CD4-positive, alpha-beta T cell treated with Interferon gamma for 1 hour (primary cell): Measurements from ENCODE around the gene KRTAP10-6.
"Not testable (repeated sequence)": the region's sequence is repeated elsewhere in the genome, so short reads cannot be mapped to it uniquely, and the experiment has no call there.

ENCODE experiments used
- DNase-seq: peaks from one replicate; pipeline ENCODE4 v3.0.0-alpha.2; 2020

KRTAP10-6 gene

DNA sequence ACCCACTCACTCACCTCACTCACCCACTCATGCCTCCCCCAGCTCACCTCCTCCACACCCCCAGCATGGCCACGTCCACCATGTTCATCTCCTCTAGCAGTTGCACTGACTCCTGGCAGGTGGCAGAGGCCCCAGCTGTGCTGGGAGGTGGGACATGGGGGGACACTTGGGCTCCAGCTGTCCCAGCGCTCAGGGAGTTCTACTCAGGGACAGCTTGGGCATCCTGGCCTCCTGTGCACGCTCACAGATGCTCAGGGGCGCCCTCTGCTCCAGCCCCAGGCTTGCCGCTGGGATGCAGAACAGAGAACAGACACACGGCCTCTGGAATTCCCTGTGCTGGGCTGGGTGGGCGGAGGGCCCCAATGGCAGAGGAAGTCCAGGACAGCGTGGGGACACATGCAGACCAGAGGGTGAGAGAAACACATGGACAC lies 24.8 kb upstream of the KRTAP10-6 start:
- DNase-seq: no peak

DNA sequence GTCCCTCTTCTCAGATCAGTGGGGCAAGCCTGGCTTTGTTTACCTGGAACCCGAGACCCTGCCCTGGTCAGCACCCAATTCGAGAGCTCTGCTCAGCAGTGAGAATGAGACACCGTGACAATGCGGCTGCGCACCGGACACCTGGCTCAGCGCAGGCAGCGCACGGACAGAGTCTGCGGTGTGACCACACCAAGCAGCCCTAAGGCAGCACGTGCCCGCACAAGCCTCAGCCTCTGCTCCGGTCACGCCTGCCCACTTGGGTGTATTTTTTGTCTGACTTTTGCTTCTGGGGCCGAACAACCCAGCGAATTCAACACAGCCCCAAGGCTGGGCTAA lies 24.3 kb upstream of the KRTAP10-6 start:
- DNase-seq: no peak

DNA sequence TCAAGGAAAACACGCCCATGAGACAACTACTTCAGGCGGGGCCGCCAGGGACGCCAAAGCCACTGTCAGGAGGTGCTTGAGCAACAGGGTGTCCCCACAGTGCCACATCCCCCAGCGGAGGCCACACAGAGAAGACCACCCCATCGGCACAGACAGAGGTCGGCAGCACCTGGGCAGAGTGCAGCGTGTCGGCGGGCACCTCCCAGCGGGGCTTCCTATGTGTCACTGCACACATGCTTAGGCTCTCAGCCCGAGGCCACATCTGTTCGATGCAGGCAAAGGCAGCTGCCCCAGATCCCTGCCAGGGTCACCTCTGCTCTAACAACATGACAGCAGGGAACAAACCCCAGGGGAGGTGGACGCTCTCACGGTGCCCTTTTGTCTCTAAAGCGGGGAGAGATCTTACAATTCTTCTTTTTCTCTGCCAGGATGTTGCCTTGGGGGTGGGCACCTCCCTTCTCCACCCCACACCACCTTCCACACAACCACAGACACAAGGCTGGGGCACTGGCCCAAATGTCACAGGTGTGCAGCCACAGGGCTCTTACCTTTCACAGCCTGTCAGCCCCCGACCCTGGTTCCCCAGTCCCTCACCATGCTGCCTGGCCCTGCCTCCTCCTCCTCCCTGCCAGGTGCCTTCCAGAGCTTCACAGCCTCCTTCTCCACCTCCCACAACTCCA lies 23.7 kb upstream of the KRTAP10-6 start:
- no peak for DNase-seq

DNA sequence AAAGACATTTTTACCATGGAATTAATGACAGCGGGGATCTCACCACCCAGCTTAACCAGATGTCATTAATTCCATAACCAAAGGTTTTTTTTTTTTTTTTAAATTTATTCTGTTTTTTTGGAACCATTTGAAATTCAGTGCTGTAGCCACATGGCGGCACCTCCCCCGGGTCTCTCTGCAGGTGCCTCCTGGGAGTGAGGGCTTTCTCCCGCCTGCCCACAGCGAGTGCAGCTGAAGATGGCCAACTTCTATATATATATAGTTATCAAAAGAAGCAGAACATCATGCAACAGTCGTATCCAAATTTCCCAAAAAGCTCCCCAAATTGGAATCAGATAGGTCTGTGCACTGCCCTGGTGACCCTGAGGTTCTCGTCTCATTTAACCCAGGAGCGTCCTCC lies 23.2 kb upstream of the KRTAP10-6 start:
- DNase-seq: no peak

DNA sequence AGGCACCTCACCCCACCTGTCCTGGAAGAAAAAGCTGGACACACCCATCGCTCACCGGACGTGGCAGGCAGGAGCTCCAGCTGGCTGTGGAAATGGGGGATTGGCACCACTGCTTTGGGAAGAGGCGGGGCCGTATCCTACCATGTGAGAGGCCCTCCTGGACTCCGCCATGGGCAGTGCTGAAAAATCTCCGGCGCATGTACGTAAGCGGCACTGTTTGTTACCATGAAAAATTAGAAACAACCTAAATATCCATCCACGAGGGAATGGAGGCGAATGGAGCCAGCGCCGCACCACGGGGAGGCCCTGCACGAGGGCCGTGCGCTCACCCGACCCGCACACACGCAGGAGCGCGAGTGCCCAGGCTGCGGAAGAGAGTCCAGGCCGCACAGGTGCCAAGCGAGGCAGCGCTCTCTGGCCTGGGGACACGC lies 22.7 kb upstream of the KRTAP10-6 start:
- DNase-seq: no peak

DNA sequence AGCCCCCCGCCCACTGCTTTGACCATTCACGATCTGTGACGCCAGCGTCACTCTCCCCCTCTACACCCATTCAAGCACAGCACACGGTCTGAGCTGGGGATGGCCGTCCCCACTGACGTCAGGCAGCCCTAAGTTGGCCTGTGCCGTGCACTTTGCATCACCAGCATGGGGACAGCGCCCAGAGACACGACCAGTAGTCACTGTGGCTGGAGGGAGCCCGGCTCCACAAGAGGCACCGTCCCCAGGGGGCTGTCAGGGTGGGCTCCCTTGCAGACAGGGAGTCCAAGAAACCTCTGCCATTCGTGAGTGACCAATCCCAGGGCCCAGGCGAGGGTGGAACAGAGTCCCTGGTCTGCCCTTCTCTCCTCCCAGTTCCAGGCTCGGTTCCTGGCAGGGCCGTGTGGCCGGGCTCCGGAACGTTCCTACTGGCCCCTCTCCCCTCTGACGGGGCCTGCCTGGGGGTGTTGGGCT lies 21.9 kb upstream of the KRTAP10-6 start:
- DNase-seq: no peak

DNA sequence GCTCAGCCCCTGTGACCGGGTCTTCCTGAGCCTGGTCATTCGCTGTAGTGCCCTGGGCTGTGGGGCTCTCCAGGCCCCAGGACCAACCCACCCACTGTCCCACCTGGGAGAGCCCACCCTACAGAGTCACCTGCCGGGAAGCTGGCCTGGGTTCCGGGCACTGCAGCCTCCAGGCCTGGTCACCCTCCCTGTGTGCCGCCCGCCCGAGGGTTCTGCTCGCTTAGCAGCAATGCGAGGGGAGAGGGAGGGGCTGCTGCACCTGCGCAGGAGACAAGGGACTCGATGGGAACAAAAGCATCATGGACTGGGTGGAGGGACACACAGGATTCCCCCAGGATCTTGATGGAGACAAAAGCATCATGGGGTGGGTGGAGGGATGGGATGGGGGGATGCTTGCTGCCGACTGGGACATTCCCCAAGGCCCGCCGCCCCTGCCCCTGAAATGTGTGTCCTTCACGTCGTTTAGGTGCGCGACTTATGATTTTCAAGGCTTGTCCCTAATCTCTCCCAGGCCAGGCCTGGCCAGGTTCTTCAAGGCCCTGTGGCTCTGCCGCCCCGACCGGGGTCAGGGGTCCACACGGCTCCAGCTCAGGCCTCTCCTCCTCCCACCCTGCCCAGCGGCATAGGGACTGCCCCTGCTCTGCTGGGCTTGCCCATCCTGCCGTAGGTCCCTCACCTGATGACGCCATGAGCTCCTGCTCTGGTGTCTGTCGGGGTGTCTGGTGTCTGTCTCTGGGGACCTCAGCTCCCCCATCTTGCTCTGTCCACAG lies 21.3 kb upstream of the KRTAP10-6 start:
- DNase-seq: no peak

DNA sequence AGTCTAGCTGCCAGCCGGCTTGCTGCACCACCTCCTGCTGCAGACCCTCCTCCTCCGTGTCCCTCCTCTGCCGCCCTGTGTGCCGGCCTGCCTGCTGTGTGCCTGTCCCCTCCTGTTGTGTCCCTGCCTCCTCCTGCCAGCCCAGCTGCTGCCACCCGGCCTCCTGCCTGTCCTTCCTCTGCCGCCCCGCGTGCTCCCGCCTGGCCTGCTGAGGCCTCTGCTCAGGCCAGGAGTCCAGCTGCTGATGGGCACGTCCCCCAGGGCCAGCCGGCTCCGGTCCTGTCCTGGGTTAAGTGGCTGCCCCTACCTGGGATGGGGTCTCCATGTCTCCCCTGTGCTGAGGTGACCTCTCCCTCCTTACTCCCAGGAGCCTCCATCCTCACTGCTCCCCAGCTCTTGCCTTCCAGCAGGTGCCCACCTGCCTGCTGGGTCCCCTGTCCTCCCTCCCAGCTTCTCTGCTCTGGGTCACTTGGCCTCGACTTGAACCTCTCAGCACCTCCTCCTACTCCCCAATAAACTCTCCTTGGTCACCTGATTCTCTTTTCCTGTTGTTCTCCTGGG lies 20.4 kb upstream of the KRTAP10-6 start:
- no peak for DNase-seq

DNA sequence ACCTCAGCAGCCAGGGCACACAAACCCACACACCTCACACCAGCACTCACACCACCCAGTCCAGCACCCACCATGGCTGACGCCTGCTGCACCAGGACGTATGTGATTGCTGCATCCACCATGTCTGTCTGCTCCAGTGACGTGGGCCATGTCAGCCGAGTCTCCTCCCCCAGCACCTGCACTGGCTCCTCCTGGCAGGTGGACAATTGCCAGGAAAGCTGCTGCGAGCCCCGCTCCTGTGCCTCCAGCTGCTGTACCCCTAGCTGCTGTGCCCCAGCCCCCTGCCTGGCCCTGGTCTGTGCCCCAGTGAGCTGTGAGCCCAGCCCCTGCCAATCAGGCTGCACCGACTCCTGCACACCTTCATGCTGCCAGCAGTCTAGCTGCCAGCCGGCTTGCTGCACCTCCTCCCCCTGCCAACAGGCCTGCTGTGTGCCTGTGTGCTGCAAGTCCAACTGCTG lies 19.8 kb upstream of the KRTAP10-6 start, which contains the start of gene KRTAP10-8:
Gene KRTAP10-8 (plus strand): TSS at position 51 of the 458 bp plus-strand sequence. CDS start 22 bp downstream, at position 73.
- DNase-seq: no peak

DNA sequence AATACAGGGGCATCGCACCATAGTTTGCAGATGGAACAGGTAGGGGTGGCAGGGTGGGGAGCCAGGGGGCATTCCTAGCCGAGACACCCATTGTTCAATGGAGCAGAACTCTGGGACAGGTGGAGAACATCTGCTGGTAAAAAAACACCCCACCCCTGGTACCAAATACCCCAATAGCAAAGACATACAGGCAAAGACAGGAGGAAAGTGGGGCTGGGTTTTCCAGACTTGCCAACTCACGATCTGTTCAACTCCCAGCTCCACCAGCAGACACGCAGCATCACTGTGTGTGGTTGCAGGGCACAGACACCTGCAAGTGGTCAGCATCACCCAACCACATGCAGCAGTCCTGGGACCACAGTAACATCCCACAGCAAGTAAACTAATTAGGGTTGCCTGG lies 19.2 kb upstream of the KRTAP10-6 start:
- DNase-seq: no peak

DNA sequence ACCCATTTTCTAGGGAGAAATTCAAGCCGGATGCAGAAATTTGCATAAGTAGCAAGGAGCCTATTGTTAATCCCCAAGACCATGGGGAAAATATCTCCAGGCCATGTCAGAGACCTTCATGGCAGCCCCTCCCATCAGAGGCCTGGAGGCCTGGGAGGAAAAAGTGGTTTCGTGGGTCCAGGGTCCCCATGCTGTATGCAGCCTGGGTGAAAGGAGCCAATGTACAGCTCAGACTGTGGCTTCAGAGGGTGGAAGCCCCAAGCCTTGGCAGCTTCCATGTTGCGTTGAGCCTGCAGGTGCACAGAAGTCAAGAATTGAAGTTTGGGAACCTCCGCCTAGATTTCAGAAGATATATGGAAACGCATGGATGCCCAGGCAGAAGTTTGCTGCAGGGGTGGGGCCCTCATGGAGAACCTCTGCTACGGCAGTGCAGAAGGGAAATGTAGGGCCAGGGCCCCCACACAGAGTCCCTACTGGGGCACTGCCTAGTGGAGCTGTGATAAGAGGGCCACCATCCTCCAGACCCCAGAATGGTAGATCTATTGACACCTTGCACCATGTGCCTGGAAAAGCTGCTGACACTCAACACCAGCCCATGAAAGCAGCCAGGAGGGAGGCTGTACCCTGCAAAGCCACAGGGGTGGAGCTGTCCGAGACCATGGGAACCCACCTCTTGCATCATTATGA lies 18.0 kb upstream of the KRTAP10-6 start:
- DNase-seq: not testable (repeated sequence)

DNA sequence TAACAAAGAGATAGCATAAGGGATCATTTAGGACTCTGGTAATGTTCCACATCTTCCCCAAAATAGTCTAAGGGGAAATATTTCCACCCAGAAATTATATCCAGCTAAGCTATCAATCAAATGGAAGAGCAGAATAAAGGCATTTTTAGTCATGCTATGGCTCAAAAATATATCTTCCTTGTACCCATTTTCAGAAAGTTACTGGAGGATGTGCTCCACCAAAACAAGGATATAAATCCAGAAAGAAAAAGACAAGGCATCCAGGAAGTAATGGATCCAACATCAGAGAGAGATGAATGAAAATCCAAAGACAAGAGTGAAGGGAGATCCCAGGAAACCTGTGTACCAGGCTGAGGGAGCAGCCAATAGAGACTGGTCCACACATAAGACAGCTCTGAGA lies 16.9 kb upstream of the KRTAP10-6 start:
- no peak for DNase-seq

DNA sequence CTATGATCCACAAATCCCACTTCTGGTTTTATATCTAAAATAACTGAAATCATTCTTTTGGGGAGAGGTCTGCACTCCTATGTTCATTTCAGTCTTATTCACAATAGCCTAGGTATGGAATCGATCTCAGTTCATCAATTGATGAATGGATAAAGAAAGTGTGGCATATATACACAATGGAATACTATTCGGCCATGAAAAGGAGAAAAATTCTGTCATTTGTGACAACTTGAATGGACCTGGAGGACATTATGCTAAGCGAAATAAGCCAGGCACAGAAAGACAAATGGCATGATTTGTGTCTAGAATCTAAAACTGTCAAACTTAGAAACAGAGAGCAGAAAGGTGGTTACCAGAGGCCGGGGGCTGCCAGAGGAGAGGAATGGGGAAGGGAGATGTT lies 14.2 kb upstream of the KRTAP10-6 start:
- DNase-seq: no peak

DNA sequence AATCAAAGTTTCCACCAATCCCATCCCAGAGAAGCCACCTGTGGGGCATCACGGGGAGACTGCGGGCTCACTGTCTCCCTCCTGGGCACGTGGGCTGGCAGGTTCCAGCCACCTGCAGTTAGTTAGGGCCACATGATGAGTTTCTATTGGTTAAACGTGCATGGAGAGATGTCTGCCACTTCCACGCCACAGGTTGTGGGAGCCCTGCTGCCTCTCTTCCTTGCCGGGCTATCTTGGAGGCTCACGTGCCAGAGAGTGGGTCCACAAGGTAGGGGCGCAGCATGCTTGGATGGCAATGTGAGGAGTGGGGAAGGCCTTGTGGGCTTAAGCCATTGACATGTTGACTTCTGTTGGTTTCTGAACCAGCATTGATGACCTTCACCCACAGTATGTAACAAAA lies 11.6 kb upstream of the KRTAP10-6 start:
- no peak for DNase-seq

DNA sequence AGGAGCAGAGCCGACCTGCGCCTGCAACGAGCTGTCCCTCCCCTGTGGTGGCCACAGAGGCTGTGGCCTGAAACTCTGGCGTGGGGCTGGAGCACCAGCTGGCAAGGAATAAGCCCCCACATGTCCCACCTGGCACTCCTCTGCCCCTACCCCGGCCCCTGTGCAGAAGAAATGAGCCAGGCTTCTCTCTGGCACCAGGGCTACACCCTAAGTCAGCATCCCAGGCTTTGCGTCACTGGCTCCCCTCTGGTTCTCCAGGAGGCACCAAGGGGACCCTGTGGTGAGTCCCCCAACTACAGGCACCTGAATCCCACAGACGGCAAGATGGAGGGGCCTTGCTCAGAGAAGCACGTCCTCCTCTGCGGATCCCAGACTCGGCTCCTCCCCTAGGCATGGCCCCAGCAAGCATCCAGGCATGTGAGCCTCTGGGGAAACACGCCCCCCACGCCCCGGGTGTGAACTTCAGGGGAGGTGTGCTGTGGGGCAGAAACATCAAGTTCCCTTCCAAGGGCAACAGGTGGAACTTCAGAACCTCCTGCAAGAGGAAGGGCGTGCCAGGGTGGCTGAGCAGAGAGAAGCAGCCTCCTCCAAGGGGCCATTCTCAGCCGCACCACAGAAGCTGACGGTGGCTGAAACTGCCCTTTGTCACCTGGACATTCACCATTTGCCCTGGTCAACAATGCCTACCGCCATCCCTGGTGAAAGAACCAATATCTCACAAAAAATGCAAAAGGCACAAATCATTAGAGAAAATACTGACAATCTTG lies 11.0 kb upstream of the KRTAP10-6 start:
- DNase-seq: no peak

DNA sequence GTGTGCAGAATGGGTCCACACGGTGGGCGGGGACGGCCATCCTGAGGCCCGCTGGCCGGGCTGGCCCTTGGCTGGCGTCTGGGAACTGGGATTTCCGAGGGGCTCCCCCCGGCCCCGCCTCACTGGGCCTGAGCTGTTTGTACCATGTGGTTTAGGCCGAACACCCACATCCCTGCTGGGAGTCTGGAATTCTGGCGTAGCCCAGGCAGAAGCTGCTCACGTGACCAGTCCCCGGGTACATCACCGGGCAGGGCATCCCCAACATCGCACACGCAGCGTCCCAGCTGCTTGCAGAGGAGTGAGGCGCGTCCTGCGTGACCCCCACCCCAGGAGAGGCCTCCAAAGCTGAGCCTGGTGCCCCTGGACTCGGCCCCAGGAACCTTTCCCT lies 10.2 kb upstream of the KRTAP10-6 start:
- DNase-seq: no peak

DNA sequence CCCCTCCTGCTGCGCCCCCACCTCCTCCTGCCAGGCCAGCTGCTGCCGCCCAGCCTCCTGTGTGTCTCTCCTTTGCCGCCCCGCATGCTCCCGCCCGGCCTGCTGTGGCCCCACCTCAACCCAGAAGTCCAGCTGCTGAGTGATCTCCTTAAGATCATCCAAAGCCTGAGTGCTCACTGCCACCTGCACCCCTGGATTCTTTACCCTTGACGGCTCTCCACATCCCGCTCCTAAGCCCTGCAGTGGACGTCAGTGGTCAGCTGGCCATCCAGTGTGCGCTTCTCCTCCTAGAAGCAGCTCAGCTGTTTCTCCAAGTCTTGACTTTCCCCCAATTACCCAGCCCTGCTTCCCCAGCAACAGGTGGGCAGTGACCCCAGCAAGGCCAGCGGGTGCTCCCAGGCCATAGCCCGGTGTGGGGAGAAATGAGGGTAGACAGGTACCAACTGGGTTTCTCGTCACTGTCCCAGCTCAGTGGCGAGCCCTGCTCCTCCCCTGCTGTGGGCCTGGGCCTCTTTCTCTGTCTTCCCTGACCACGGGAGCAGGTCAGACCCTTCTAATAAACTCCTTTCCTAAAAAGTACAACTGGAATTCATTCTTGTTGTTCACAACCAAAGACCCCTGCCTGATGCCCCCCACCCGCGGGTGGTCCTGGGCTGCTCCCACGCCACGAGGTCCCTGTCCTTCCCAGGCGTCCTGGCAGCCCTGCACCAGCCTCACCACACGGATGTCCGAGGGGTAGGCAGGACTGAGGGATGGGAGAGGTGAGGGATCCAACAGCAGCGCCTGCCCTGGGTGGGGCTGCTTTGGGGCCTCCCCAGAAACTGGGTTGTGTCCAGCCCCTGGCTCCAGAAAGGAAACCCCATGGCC lies 9.5 kb upstream of the KRTAP10-6 start:
- DNase-seq: no peak

DNA sequence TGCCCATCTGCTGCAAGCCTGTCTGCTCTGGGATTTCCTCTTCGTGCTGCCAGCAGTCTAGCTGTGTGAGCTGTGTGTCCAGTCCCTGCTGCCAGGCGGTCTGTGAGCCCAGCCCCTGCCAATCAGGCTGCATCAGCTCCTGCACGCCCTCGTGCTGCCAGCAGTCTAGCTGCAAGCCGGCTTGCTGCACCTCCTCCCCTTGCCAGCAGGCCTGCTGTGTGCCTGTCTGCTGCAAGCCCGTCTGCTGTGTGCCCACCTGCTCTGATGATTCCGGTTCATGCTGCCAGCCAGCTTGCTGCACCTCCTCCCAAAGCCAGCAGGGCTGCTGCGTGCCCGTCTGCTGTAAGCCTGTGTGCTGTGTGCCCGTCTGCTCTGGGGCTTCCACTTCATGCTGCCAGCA lies 8.8 kb upstream of the KRTAP10-6 start:
- DNase-seq: not testable (repeated sequence)

DNA sequence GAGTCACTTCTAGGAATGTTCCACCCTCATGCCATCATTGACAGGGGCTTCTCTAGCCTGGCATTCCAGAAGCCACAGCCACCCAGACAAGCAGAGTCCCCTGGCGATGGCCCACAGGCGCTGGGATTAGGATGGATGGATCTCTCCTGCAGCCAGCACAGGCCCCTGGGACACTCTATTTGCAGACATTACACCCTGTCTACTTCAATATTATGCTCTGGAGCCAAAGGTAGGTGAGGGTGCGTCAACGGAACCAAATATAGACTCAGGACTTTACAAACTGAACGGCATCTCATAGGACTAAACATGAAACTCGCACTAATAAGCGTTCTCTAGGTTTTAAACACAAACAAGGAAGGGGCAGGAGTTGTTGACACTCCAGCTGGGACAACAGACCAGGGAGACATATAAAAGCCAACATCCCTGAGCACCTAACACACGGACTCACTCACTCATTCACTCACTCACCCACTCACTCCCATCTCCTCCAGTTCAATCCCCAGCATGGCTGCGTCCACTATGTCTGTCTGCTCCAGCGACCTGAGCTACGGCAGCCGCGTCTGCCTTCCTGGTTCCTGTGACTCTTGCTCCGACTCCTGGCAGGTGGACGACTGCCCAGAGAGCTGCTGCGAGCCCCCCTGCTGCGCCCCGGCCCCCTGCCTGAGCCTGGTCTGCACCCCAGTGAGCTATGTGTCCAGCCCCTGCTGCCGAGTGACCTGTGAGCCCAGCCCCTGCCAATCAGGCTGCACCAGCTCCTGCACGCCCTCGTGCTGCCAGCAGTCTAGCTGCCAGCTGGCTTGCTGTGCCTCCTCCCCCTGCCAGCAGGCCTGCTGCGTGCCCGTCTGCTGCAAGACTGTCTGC lies 8.0 kb upstream of the KRTAP10-6 start, which contains the start of gene KRTAP10-7:
Gene KRTAP10-7 (plus strand): TSS at position 480 of the 861 bp plus-strand sequence. CDS start 25 bp downstream, at position 505.
- not testable (repeated sequence) for DNase-seq
